Spinal cord (tissue), 10 donors: ENCODE results near the gene JAZF1. TPM values are rescaled to one million over a fixed set of nuclear protein-coding genes. Genes with fewer than 3 reads are reported as not detected.

Experiments
- DNase-seq, 6 donors: peaks; one replicate each; pipeline versions ENCODE4 v3.0.0 to v3.0.0-alpha.2; 2013 to 2015; ENCODE audit warnings: low spot score in 6 of 6, low read depth in 4 of 6
- H3K27ac ChIP-seq: one replicate; pipeline ENCODE4 v1.5.1; 2013; ENCODE audit warnings: low read depth, low read length, control low read depth
- H3K27me3 ChIP-seq: one replicate; pipeline ENCODE4 v1.6.1; 2013; ENCODE audit warnings: low read length; ENCODE audit not compliant: control insufficient read depth, insufficient read depth
- H3K36me3 ChIP-seq: one replicate; pipeline ENCODE4 v1.6.1; 2013; ENCODE audit warnings: low read length; ENCODE audit not compliant: control insufficient read depth, insufficient read depth
- H3K4me1 ChIP-seq: one replicate; pipeline ENCODE4 v1.6.1; 2013; ENCODE audit warnings: low read length; ENCODE audit not compliant: control insufficient read depth, insufficient read depth
- H3K4me3 ChIP-seq: one replicate; pipeline ENCODE4 v1.5.1; 2013; ENCODE audit warnings: low read depth, low read length, control low read depth
- H3K9me3 ChIP-seq: one replicate; pipeline ENCODE4 v1.6.1; 2013; ENCODE audit warnings: low read length; ENCODE audit not compliant: control insufficient read depth, insufficient read depth
- WGBS: methylation state at CpG from one replicate; pipeline ENCODE4 v1.1.5; 2013; ENCODE audit warnings: missing lambda C conversion rate; ENCODE audit not compliant: insufficient coverage; 5-methylcytosine and 5-hydroxymethylcytosine counted together
- polyA plus RNA-seq, 2 donors: library from polyadenylated mRNA; unstranded; fragments of 120-200 nt; gene quantifications; one replicate each; pipeline ENCODE4 v1.2.1, GENCODE V29; 2013; ENCODE audit not compliant: insufficient read length in 2 of 2
- total RNA-seq, 2 donors: library from RNA; depleted of rRNA in 1 of 2; stranded (reverse); fragments of 120-200 nt in 1 of 2; fragments of >200 nt in 1 of 2; gene quantifications; one replicate each; pipeline versions ENCODE4 v1.2.3 to v1.2.4, GENCODE V29; 2013 to 2014
- donor health status: healthy.

JAZF1 gene
- total and polyA plus RNA-seq, 4 donors, result 20.7 to 66.0 (median 50.5) TPM

DNA sequence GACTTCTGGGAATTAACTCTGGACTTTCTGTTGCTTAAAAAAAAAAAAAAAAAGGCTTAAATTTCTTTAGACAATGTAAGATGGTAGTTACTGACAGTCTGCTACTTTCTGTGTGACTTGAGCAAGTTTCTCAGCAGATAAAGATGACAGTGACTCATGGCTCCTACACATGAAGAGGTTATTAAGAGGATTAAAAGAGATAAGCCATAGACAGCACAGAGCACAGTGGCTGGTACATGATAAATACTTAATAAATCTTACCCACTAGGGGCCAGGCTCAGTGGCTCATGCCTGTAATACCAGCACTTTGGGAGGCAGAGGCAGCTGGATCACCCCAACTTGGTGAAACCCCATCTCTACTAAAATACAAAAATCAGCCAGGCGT is 174.8 kb downstream of the JAZF1 start:
- Histone ChIP-seq H3K4me1 (peaks cover 11% of the 10 kb centered on the region), H3K9me3 (no peaks in the 10 kb centered on the region), H3K27me3 (no peaks in the 10 kb centered on the region), H3K4me3 (no peak overlapping the region), H3K27ac (no peak overlapping the region), H3K36me3 (no peaks in the 10 kb centered on the region)
- no peak for DNase-seq
- WGBS, result no CpG with 5 or more reads among the region's 1 CpG

DNA sequence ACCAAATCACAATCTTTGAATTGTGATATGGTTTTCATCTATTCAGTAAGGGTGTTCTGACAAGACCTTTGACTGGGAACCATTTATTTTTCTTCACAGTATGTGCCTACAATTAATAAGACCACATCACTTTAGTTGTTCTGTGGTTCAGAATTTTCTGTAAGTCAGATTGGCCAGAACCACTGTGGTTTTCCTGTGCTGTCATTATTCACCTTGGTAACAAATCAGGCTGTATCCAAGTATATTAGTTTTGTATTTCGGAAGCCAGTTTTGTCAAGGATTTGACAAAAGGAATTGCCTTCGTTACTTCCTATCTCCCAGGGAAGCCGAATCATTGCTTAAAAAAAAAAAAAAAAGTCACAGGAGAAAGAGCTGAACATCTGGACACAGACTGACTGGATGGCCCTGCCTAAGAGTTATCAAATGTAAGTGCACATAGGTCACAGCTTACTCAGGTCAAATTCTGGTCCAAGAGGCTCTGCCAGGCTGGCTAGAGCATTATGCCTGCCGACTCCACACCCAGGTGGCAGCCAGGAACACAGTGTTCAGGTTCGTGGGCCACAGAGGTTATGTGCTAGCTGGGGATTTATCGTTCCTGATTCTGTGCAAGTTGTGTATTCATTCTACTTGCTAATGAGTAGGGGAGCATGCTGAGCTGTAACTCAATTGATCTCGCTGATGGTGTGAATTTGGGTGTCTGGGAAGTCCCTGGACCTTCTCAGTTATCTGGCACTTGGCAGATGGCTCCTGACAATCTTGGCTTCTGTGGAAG is 175.3 kb downstream of the JAZF1 start:
- Histone ChIP-seq H3K27me3 (no peaks in the 10 kb centered on the region), H3K9me3 (no peaks in the 10 kb centered on the region), H3K4me1 (peaks cover 11% of the 10 kb centered on the region), H3K27ac (no peak overlapping the region), H3K36me3 (no peaks in the 10 kb centered on the region), H3K4me3 (no peak overlapping the region)
- WGBS, result 43% methylated on average over 7 of the region's 7 CpGs
- peak in 1 of 6 donors; percentile 55 for DNase-seq

DNA sequence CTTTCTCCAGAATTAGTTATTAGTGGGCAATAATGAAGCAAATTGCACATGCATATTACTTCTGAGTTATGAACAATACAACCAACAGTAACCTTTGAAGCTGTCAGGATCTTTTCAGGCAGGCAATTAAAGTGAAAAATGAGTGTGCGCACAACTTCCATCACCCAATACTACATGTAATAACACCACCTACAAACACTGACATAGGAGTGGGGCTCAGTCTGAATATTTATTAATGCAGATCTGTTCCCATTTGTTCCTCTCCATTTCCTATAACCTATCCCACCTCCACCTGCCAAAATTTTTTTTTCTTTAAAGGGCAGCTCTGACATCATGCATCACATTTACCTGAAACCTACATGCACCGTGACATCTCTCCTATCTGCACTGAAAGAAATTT is 177.2 kb downstream of the JAZF1 start:
- Histone ChIP-seq H3K36me3 (no peaks in the 10 kb centered on the region), H3K9me3 (no peaks in the 10 kb centered on the region), H3K4me1 (peaks cover 11% of the 10 kb centered on the region), H3K4me3 (no peak overlapping the region), H3K27ac (no peak overlapping the region), H3K27me3 (no peaks in the 10 kb centered on the region)
- WGBS, result no CpG with 5 or more reads among the region's 2 CpGs
- no peak for DNase-seq

DNA sequence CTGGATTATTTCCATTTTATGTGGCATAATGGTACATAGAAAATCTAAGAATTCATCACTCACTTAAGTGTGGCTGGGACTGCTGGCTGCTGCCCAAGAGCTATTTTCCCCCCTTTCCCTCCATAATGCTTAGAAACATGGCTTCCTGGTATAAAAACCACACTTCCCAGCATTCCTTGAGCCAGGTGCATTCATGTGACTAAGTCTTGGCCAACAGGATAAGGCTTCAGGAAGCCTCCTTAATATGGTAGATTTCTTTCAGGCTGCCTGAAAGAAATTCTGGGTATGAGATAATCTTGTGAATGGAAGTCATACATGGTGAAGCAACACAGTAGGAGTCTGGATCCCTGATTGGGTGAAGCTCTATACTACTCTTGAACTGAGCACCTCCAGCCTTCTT is 178.0 kb downstream of the JAZF1 start:
- DNase-seq, result peak in 1 of 6 donors; percentile 47
- Histone ChIP-seq H3K27me3 (no peaks in the 10 kb centered on the region), H3K9me3 (no peaks in the 10 kb centered on the region), H3K4me1 (peaks cover 16% of the 10 kb centered on the region), H3K36me3 (peaks cover 2% of the 10 kb centered on the region), H3K4me3 (no peak overlapping the region), H3K27ac (no peak overlapping the region)

DNA sequence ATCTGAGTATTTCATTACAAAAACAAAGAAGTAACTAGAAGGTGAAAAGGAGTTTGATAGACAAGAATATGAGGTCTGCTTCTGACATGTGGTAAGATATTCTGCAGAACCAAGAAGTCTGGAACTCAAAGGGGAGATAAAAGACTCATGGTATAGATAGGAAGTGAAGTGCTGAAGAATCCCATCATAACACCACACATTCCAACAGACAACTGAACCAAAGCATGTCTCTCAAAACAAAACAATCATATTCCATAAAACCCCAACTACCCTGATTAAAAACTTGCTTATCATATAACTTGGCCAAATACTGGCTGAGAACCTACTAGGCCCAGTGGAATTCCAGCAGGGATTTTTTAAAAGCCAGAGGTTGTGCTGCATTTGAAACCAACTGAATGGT is 178.7 kb downstream of the JAZF1 start:
- Histone ChIP-seq H3K27ac (no peak overlapping the region), H3K4me1 (peaks cover 18% of the 10 kb centered on the region), H3K4me3 (no peak overlapping the region), H3K27me3 (no peaks in the 10 kb centered on the region), H3K36me3 (peaks cover 2% of the 10 kb centered on the region), H3K9me3 (no peaks in the 10 kb centered on the region)
- DNase-seq, result no peak

DNA sequence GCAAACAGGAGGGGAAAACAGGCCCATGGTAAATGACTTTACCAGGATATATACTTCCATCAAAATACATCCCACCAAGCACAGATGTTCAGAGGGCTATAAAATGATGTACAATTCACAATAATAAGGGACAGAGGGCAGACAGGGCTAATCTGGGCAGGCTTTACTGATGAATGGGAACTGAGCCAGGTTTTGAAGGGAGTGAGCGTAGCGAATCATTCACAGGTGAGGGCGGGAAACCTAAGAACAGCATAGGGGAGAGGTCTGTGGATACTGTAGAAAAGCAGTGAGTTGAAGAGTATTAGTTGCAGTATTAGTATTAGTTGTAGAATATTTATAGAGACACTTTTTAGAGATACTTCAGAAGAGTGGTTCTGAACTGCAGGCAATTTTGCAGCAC is 180.8 kb downstream of the JAZF1 start:
- Histone ChIP-seq H3K27me3 (no peaks in the 10 kb centered on the region), H3K4me3 (no peak overlapping the region), H3K27ac (no peak overlapping the region), H3K36me3 (peaks cover 2% of the 10 kb centered on the region), H3K9me3 (no peaks in the 10 kb centered on the region), H3K4me1 (peaks cover 11% of the 10 kb centered on the region)
- no peak for DNase-seq
- 96% methylated on average over 3 of the region's 3 CpGs for WGBS

DNA sequence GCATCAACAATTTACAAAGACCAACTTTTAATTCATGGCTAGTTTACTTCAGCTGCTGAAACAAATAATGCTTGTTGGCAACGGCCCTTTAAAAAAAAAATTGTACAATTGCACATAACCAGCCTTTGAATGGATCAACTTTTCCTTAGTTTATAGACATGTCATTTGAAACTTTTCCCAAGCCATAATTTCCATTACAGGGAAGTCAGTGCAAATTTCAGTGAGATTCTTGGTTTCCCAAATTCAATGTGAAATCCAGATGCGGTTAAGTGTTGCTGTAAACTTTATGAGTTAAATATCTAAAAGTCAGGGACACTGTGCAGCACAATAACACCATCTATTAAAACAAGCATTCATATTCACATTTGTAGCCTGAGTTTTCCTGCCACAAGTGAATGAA is 182.2 kb downstream of the JAZF1 start:
- peaks cover 2% of the 10 kb centered on the region for H3K36me3 ChIP-seq
- H3K4me1 ChIP-seq, result peaks cover 14% of the 10 kb centered on the region
- WGBS, result 40% methylated on average over 1 of the region's 2 CpGs
- no peak overlapping the region for H3K27ac ChIP-seq
- no peaks in the 10 kb centered on the region for H3K9me3 ChIP-seq
- no peak for DNase-seq
- peaks cover 2% of the 10 kb centered on the region for H3K27me3 ChIP-seq
- H3K4me3 ChIP-seq, result no peak overlapping the region

DNA sequence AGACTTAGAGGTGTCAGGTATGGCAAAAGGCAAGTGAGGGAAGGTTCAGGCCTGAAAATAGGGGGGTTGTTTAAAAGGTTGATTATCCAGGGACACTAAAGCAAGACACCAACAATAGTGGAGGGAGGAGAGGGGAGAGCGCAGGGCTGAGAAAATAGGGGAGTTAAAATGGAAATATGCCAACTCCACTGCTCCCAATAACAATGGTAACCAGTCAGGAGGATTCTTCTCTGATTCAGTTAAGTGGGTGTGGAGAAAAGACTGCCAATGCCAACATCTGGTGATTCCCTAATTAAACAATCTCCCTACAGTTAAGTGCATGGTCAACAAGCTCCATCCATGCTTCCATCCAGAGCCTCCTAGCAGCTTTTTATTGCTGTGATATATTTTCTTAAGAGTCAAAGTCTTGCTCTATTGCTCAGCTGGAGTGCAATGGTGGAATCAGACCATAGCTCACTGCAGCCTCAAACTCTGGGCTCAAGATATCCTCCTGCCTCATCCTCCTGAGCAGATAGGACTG is 183.3 kb downstream of the JAZF1 start:
- H3K4me1 ChIP-seq, result peaks cover 14% of the 10 kb centered on the region
- H3K36me3 ChIP-seq, result peaks cover 2% of the 10 kb centered on the region
- H3K27me3 ChIP-seq, result peaks cover 2% of the 10 kb centered on the region
- no peak overlapping the region for H3K4me3 ChIP-seq
- H3K27ac ChIP-seq, result no peak overlapping the region
- no CpG with 5 or more reads among the region's 1 CpG for WGBS
- no peak for DNase-seq
- H3K9me3 ChIP-seq, result no peaks in the 10 kb centered on the region

DNA sequence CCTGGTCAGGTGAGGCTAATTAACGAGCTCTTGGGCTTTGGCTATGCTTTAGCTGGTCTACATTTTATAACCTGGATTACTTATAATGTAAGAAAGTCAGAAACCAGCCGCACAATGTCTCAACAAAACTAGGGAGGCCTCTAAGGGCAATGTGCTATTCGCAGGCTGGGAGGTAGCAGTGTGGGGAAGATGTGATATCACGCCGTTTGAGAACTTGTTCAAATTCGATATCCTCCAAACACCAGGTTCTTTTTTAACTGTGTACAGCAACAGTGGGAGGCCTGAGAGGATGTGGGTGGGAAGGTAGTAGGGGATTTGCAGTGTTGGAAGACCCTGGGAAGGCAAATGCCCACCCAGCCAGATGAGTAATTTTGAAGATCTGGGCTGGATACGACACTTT is 184.5 kb downstream of the JAZF1 start:
- H3K9me3 ChIP-seq, result no peaks in the 10 kb centered on the region
- no peak overlapping the region for H3K27ac ChIP-seq
- peaks cover 2% of the 10 kb centered on the region for H3K27me3 ChIP-seq
- no peak overlapping the region for H3K4me3 ChIP-seq
- WGBS, result 95% methylated on average over 4 of the region's 7 CpGs
- H3K4me1 ChIP-seq, result peaks cover 13% of the 10 kb centered on the region
- H3K36me3 ChIP-seq, result peaks cover 2% of the 10 kb centered on the region
- DNase-seq, result no peak

DNA sequence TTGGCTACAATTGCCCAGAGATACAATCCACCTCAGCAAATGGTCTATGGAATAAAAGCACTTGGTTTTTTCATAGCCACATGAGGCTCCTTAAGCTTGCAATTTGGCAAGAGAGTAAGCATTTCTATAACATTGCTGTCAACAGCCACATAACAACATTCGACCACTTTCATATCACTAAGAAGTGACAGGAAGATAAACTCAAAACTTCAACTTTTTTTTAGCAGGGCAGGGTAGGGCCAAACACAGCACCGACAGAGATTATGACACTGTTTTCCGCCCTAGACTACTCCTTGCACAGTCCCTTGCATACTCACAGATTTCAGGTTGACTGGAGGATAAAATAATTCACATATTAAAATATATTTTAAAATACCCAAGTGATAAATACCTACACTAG is 185.4 kb downstream of the JAZF1 start:
- WGBS, result 44% methylated on average over 1 of the region's 3 CpGs
- H3K36me3 ChIP-seq, result peaks cover 2% of the 10 kb centered on the region
- H3K4me1 ChIP-seq, result peaks cover 11% of the 10 kb centered on the region
- no peaks in the 10 kb centered on the region for H3K9me3 ChIP-seq
- peak in 1 of 6 donors; percentile 42 for DNase-seq
- H3K4me3 ChIP-seq, result no peak overlapping the region
- no peak overlapping the region for H3K27ac ChIP-seq
- peaks cover 2% of the 10 kb centered on the region for H3K27me3 ChIP-seq
